ENCODE measurements around the gene CDC73.
"Not testable (repeated sequence)": the region's sequence is repeated elsewhere in the genome, so short reads cannot be mapped to it uniquely, and the experiment has no call there.

The CDC73 gene

DNA sequence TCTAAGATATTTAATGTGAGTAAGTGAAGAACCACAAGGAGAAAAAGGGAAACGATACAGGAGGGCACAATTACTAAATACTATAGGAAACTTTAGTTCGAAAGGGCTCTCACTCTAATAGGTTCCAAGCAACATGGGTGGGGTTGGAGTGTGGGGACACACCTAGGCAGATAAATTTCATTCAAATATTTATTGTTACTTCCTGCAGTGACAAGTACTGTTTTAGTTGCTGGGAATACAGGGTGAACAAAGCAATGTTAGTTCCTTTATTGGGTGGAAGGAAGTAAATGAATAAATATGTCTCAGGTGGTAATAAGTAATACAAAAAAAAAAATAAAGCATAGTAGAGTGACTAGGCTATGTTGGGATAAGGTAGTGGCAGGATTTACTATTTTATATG is 137.8 kb downstream of the CDC73 start:
- H3K9me3 ChIP-seq (ENCODE audit: control insufficient read depth, insufficient read depth, low read length) = no peaks in the 10 kb centered on the region

DNA sequence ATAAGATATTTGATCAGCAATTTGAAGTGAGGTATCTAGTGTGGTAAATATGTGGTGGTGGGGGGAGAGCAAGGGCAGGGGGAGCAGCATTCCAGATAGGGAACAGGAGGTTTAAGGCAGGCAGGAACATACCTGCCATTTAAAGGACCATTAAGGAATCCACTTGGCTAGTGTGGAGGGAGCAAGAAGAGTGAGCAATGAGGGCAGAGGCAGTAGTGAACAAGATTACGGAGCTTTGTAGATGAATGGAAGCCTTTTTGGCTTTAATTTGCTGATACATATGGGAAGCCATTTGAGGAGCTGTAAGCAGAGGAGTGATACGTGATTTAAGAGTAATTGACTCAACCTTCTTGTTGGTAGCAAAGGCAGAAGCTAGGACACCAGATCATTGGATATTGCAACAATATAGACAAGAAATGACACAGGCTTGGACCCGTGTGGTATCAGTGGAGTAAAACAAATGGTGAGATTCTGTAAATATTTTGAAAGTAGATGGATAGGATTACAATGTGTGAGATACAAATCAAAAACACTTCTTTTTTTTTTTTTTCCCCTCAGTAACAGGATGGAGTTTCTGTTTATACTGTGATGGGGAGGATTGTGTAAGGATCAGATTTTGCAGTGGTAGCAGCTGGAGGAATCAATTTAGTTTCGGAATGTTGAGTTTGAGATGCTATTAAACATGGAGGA is 138.4 kb downstream of the CDC73 start:
- H3K4me1 ChIP-seq (ENCODE audit: control insufficient read depth, insufficient read depth, low read length) = no peaks in the 10 kb centered on the region
- no peak overlapping the region for H3K9ac ChIP-seq (ENCODE audit: low read depth, low read length)
- peaks cover 3% of the 10 kb centered on the region; the same call in 1 of the 2 replicates for H3K36me3 ChIP-seq (ENCODE audit: control insufficient read depth, insufficient read depth, low read length)
- H3K27ac ChIP-seq (ENCODE audit: low read depth, low read length) = no peak overlapping the region
- no peak overlapping the region for H3K4me3 ChIP-seq (ENCODE audit: low read depth, low read length)
- H3K27me3 ChIP-seq (ENCODE audit: control insufficient read depth, insufficient read depth, low read length) = no peaks in the 10 kb centered on the region
- H3K9me3 ChIP-seq (ENCODE audit: control insufficient read depth, insufficient read depth, low read length) = no peaks in the 10 kb centered on the region

More for the DNA sequence above, 137.8 kb downstream of the CDC73 start:
- H3K27ac ChIP-seq (ENCODE audit: low read depth, low read length) = no peak overlapping the region
- H3K9ac ChIP-seq (ENCODE audit: low read depth, low read length) = no peak overlapping the region
- no peaks in the 10 kb centered on the region for H3K27me3 ChIP-seq (ENCODE audit: control insufficient read depth, insufficient read depth, low read length)
- no peaks in the 10 kb centered on the region for H3K4me1 ChIP-seq (ENCODE audit: control insufficient read depth, insufficient read depth, low read length)
- no peak overlapping the region for H3K4me3 ChIP-seq (ENCODE audit: low read depth, low read length)
- peaks cover 3% of the 10 kb centered on the region; the same call in 1 of the 2 replicates for H3K36me3 ChIP-seq (ENCODE audit: control insufficient read depth, insufficient read depth, low read length)

DNA sequence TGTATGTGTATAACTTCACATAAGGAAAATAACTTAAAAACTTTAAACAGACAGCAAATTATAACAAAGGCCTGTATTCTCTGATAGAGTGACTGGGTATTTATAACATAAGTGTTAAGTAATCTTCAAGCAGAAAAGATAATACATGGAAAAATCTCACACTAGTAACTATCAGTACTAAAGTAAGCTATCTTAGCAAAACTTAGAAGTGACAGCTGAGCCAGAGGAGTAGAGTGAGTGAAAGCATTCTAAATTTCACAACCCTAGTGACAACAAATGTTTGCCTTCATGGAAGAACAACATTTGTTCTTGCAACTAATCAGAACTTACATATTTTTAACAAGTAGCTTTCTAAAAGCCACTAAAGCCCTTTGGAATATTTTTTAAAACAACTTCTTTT is 139.1 kb downstream of the CDC73 start:
- peaks cover 3% of the 10 kb centered on the region; the same call in 1 of the 2 replicates for H3K36me3 ChIP-seq (ENCODE audit: control insufficient read depth, insufficient read depth, low read length)

DNA sequence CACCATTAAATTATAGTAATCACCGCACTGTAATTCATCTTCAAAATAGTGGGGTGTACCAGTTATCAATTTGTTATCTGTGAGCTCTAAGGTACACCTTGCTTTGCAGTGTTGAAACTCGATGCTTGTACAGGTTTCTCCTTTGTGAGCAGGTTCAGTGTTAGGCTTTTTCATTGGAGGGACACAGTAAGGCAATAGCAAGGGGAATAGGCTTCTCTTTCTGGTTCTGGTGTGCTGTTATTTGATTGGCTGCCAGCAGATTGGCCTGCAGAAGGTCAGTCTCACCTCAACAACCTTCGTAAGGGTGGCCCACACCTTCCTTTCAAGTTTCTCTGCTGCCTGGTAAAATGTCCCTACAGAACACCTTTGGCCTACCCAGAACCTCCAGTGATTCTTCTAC is 140.8 kb downstream of the CDC73 start:
- no peak overlapping the region for H3K4me3 ChIP-seq (ENCODE audit: low read depth, low read length)
- peaks cover 3% of the 10 kb centered on the region; the same call in 1 of the 2 replicates for H3K36me3 ChIP-seq (ENCODE audit: control insufficient read depth, insufficient read depth, low read length)

More for the DNA sequence above, 139.1 kb downstream of the CDC73 start:
- Histone ChIP-seq H3K27me3 (ENCODE audit: control insufficient read depth, insufficient read depth, low read length) (no peaks in the 10 kb centered on the region), H3K27ac (ENCODE audit: low read depth, low read length) (no peak overlapping the region), H3K9me3 (ENCODE audit: control insufficient read depth, insufficient read depth, low read length) (no peaks in the 10 kb centered on the region), H3K4me1 (ENCODE audit: control insufficient read depth, insufficient read depth, low read length) (no peaks in the 10 kb centered on the region), H3K4me3 (ENCODE audit: low read depth, low read length) (no peak overlapping the region), H3K9ac (ENCODE audit: low read depth, low read length) (no peak overlapping the region)

DNA sequence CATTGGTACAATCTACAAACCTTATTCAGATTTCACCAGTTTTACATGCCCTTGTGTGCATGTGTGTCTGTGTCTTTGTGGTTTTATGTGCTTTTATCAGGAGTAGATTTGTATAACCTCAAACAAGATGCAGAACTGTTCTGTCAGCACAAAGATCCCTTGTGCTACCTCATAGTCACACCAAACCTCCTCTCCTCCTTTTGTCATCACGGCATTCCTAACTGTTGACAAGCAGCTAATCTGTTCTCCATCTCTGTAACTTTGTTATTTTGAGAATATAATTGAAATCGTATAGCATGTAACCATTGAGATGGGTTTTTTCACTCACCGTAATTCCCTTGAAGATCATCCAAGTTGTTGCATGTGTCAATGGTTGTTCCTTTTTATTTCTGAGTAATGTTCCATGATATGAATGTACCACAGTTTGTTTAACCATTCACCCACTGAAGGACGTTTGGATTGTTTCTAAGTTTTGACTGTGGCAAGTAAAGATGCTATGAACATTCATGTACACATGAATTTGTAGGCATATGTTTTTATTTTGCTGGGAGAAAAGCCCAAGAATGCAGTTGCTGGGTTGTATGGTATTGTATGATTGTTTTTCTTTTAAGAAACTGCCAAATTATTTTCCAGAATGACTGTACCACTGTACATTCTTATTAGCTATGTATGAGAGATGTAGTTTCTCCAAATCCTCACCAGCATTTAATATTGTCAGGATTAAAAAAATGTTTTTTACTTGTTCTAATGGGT is 142.7 kb downstream of the CDC73 start:
- Histone ChIP-seq H3K27ac (ENCODE audit: low read depth, low read length) (no peak overlapping the region), H3K36me3 (ENCODE audit: control insufficient read depth, insufficient read depth, low read length) (peaks cover 3% of the 10 kb centered on the region; the same call in 1 of the 2 replicates), H3K9ac (ENCODE audit: low read depth, low read length) (no peak overlapping the region), H3K4me1 (ENCODE audit: control insufficient read depth, insufficient read depth, low read length) (no peaks in the 10 kb centered on the region), H3K9me3 (ENCODE audit: control insufficient read depth, insufficient read depth, low read length) (no peaks in the 10 kb centered on the region), H3K27me3 (ENCODE audit: control insufficient read depth, insufficient read depth, low read length) (no peaks in the 10 kb centered on the region), H3K4me3 (ENCODE audit: low read depth, low read length) (no peak overlapping the region)

More for the DNA sequence above, 140.8 kb downstream of the CDC73 start:
- H3K27ac ChIP-seq (ENCODE audit: low read depth, low read length) = no peak overlapping the region
- H3K9me3 ChIP-seq (ENCODE audit: control insufficient read depth, insufficient read depth, low read length) = no peaks in the 10 kb centered on the region
- H3K4me1 ChIP-seq (ENCODE audit: control insufficient read depth, insufficient read depth, low read length) = no peaks in the 10 kb centered on the region
- no peaks in the 10 kb centered on the region for H3K27me3 ChIP-seq (ENCODE audit: control insufficient read depth, insufficient read depth, low read length)
- no peak overlapping the region for H3K9ac ChIP-seq (ENCODE audit: low read depth, low read length)

DNA sequence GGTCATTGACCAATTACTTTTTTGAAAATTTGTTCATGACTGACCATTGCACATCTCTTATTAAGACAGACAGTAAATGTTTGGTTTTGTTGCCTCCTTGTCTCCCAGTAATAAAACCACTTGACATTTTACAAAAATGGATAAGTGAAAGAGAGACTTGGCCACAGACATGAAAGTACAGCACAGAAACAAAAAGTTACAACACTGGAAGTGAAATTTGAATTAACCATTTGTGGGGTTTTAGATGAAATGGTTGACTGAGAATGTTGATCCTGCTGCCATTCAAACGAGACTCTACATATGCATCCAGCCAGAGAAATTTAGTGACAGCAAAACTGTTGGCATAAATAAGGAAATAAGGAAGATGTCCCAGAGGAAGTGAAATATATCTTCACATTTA is 143.9 kb downstream of the CDC73 start:
- Histone ChIP-seq H3K36me3 (ENCODE audit: control insufficient read depth, insufficient read depth, low read length) (peaks cover 3% of the 10 kb centered on the region; the same call in 1 of the 2 replicates), H3K27ac (ENCODE audit: low read depth, low read length) (no peak overlapping the region), H3K27me3 (ENCODE audit: control insufficient read depth, insufficient read depth, low read length) (no peaks in the 10 kb centered on the region), H3K4me3 (ENCODE audit: low read depth, low read length) (no peak overlapping the region), H3K4me1 (ENCODE audit: control insufficient read depth, insufficient read depth, low read length) (no peaks in the 10 kb centered on the region), H3K9me3 (ENCODE audit: control insufficient read depth, insufficient read depth, low read length) (no peaks in the 10 kb centered on the region), H3K9ac (ENCODE audit: low read depth, low read length) (no peak overlapping the region)

DNA sequence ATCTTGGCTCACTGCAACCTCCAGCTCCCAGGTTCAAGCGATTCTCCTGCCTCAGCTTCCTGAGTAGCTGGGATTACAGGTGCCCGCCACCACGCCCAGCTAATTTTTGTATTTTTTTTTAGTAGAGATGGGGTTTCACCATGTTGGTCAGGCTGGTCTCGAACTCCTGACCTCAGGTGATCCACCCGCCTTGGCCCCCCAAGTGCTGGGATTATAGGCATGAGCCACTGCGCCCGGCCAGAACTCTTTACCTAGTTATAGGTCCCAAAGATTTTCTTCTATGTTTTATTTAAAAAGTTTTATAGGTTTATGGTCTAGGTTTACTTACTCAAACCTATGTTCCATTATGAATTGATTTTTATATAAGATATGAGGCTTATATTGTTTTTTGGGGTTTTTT is 145.0 kb downstream of the CDC73 start:
- not testable (repeated sequence) for H3K9ac ChIP-seq (ENCODE audit: low read depth, low read length); H3K27me3 ChIP-seq (ENCODE audit: control insufficient read depth, insufficient read depth, low read length); H3K9me3 ChIP-seq (ENCODE audit: control insufficient read depth, insufficient read depth, low read length); H3K36me3 ChIP-seq (ENCODE audit: control insufficient read depth, insufficient read depth, low read length); H3K4me1 ChIP-seq (ENCODE audit: control insufficient read depth, insufficient read depth, low read length); H3K4me3 ChIP-seq (ENCODE audit: low read depth, low read length); H3K27ac ChIP-seq (ENCODE audit: low read depth, low read length)

DNA sequence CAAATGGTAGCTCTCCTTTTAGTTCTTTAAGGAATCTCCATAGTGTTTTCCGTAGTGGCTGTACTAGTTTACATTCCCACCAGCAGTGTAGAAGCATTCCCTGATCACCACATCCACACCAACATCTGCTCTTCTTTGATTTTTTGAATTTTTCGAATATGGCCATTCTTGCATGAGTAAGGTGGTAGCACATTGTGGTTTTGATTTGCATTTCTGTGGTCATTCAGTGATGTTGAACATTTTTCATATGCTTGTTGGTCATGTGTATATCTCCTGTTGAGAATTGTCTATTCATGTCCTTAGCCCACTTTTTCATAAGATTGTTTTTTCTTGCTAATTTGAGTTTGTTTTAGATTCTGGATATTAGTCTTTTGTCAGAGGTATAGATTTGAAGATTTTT is 149.2 kb downstream of the CDC73 start:
- Histone ChIP-seq H3K36me3 (ENCODE audit: control insufficient read depth, insufficient read depth, low read length) (no peaks in the 10 kb centered on the region), H3K4me3 (ENCODE audit: low read depth, low read length) (no peak overlapping the region), H3K9me3 (ENCODE audit: control insufficient read depth, insufficient read depth, low read length) (peaks cover 6% of the 10 kb centered on the region; the same call in 1 of the 2 replicates), H3K4me1 (ENCODE audit: control insufficient read depth, insufficient read depth, low read length) (0 out of 2 replicates have a peak, but pooled peaks cover 6% of the 10 kb centered on the region), H3K27me3 (ENCODE audit: control insufficient read depth, insufficient read depth, low read length) (no peaks in the 10 kb centered on the region), H3K27ac (ENCODE audit: low read depth, low read length) (no peak overlapping the region), H3K9ac (ENCODE audit: low read depth, low read length) (no peak overlapping the region)

DNA sequence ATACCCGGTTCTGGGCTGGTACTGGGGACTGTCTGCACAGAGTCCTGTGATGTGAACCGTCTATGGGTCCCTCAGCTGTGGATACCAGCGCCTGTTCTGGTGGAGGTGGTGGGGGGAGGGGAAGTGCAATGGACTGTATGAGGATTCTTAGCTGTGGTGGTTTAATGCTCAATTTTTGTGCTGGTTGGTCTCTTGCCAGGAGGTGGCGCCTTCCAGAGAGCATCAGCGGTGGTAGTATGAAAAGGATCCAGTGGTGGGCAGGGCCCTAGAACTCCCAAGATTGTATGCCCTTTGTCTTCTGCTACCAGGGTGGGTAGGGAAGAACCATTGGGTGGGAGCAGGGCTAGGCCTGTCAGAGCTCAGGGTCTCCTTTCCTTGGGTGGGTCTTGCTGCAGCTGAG is 153.9 kb downstream of the CDC73 start:
- Histone ChIP-seq H3K36me3 (ENCODE audit: control insufficient read depth, insufficient read depth, low read length) (no peaks in the 10 kb centered on the region), H3K27ac (ENCODE audit: low read depth, low read length) (no peak overlapping the region), H3K9me3 (ENCODE audit: control insufficient read depth, insufficient read depth, low read length) (peaks cover 6% of the 10 kb centered on the region; the same call in 1 of the 2 replicates), H3K27me3 (ENCODE audit: control insufficient read depth, insufficient read depth, low read length) (no peaks in the 10 kb centered on the region), H3K9ac (ENCODE audit: low read depth, low read length) (no peak overlapping the region), H3K4me3 (ENCODE audit: low read depth, low read length) (no peak overlapping the region), H3K4me1 (ENCODE audit: control insufficient read depth, insufficient read depth, low read length) (0 out of 2 replicates have a peak, but pooled peaks cover 6% of the 10 kb centered on the region)

DNA sequence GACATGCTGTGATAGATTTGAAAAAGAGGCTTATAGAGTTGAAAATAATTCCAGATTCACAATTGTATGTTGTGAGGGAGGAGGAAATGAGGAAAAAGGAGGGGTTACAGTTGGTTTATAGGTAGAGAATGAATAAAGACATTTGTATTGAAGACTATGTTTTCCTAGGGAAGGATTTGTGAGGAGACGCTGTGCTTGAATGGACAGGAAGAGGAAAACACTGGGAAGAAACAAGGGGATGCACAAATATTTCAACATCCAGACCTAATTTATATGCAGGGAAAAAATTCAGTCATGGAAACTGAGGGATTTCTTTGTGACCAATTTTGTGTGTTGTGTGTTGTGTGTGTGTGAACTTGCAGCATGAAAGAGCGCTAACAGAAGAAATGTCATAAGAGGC is 157.1 kb downstream of the CDC73 start:
- H3K9ac ChIP-seq (ENCODE audit: low read depth, low read length) = no peak overlapping the region

DNA sequence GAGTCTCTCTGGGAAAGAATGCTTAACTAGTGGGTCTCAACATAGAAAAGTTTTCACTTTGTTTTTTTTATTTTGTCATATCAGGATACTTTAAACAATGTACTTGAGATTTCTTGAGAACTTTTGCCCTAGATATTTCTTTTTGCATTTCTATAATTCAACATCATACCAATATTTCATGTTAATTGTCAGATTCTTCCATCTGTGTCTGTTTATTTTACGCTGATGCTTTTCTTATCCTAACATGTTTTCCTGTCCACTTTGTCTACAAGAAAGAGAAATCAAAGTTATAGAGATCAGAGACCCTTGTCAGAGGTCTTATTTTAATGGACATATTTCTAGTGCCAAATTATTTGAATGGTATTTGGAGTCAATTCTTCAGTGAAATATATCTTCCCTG is 160.1 kb downstream of the CDC73 start:
- H3K4me3 ChIP-seq (ENCODE audit: low read depth, low read length) = no peak overlapping the region
- H3K36me3 ChIP-seq (ENCODE audit: control insufficient read depth, insufficient read depth, low read length) = no peaks in the 10 kb centered on the region
- H3K9me3 ChIP-seq (ENCODE audit: control insufficient read depth, insufficient read depth, low read length) = no peaks in the 10 kb centered on the region
- no peaks in the 10 kb centered on the region for H3K27me3 ChIP-seq (ENCODE audit: control insufficient read depth, insufficient read depth, low read length)
- H3K9ac ChIP-seq (ENCODE audit: low read depth, low read length) = no peak overlapping the region
- peaks cover 10% of the 10 kb centered on the region for H3K4me1 ChIP-seq (ENCODE audit: control insufficient read depth, insufficient read depth, low read length)
- no peak overlapping the region for H3K27ac ChIP-seq (ENCODE audit: low read depth, low read length)

More for the DNA sequence above, 157.1 kb downstream of the CDC73 start:
- Histone ChIP-seq H3K4me3 (ENCODE audit: low read depth, low read length) (no peak overlapping the region), H3K4me1 (ENCODE audit: control insufficient read depth, insufficient read depth, low read length) (peaks cover 17% of the 10 kb centered on the region), H3K9me3 (ENCODE audit: control insufficient read depth, insufficient read depth, low read length) (peaks cover 6% of the 10 kb centered on the region; the same call in 1 of the 2 replicates), H3K27me3 (ENCODE audit: control insufficient read depth, insufficient read depth, low read length) (no peaks in the 10 kb centered on the region), H3K36me3 (ENCODE audit: control insufficient read depth, insufficient read depth, low read length) (no peaks in the 10 kb centered on the region), H3K27ac (ENCODE audit: low read depth, low read length) (no peak overlapping the region)

Data from HUES48 (cell line).